GM12878 (cell line): ENCODE data around the gene MRAS. TPM values are rescaled to one million over a fixed set of nuclear protein-coding genes. Genes with fewer than 3 reads are reported as not detected.

Source experiments
- ATAC-seq: fragments of 200-7000 bp; cut with Tn5 transposase; 3 replicates; pipeline ENCODE4 v1.9.1; 2020; ENCODE audit warnings: mild to moderate bottlenecking, moderate library complexity
- BruUV-seq: library from RNA; stranded (reverse); fragments of 400-500 nt; replicated peaks from 2 replicates; lab custom pipeline; 2021; lab: Mats Ljungman, UMichigan
- CTCF ChIA-PET: fragments of 300-600 bp; sonication (Branson Sonifier 250); formaldehyde crosslinking; extraction: SDS; loops from one replicate; lab custom pipeline; 2021; ENCODE audit warnings: inconsistent platforms; lab: Yijun Ruan, JAX
- POLR2A ChIA-PET: fragments of 350-600 bp; formaldehyde crosslinking; extraction: SDS; loops from one replicate; lab custom pipeline; 2021; ENCODE audit warnings: inconsistent platforms; lab: Charles Lee
- RAD21 ChIA-PET: fragments of 300-600 bp; sonication (Branson Sonifier 250); formaldehyde crosslinking; loops from one replicate; lab custom pipeline; 2023; ENCODE audit warnings: antibody characterized with exemption; ENCODE audit not compliant: unreplicated experiment; lab: Charles Lee
- SMC1A ChIA-PET: fragments of 300-600 bp; sonication (Branson Sonifier 250); formaldehyde crosslinking; loops from one replicate; lab custom pipeline; 2023; ENCODE audit not compliant: unreplicated experiment, uncharacterized antibody; lab: Charles Lee
- DNase-seq: peaks from one replicate; pipeline ENCODE4 v3.0.0-alpha.2; 2011; ENCODE audit warnings: low read depth, low spot score
- FAIRE-seq: peaks from 3 replicates; lab custom pipeline; 2011; peaks lifted over from hg19 to GRCh38; lab: Jason Lieb, UNC
- H2AFZ ChIP-seq: 2 replicates; pipeline ENCODE4 v1.6.0; 2011; ENCODE audit warnings: low read depth, low read length, control low read depth; ENCODE audit not compliant: control insufficient read depth
- H3K27ac ChIP-seq: 2 replicates; pipeline ENCODE4 v1.5.1; 2011; ENCODE audit warnings: control low read depth; ENCODE audit not compliant: control insufficient read depth, insufficient read depth
- H3K27me3 ChIP-seq, 2 experiments: replicated peaks in 1 of 2; 2 replicates each; pipeline versions ENCODE4 v1.6.0 to v1.6.1; 2011; ENCODE audit warnings: low read length in 1 of 2; ENCODE audit not compliant: control insufficient read depth in 2 of 2, insufficient read depth in 2 of 2
- H3K36me3 ChIP-seq, 2 experiments: 2 replicates each; pipeline ENCODE4 v1.5.1; 2011; ENCODE audit warnings: low read length in 1 of 2; ENCODE audit not compliant: control insufficient read depth in 2 of 2, insufficient read depth in 2 of 2
- H3K4me1 ChIP-seq: 2 replicates; pipeline ENCODE4 v1.6.1; 2011; ENCODE audit warnings: mild to moderate bottlenecking, low read length, moderate library complexity, mixed read lengths; ENCODE audit not compliant: control insufficient read depth, insufficient read depth
- H3K4me2 ChIP-seq: 2 replicates; pipeline ENCODE4 v1.6.0; 2011; ENCODE audit warnings: control low read depth; ENCODE audit not compliant: control insufficient read depth, insufficient read depth
- H3K4me3 ChIP-seq: fragments of 200-600 bp; sonication (generic); 2 replicates; pipeline ENCODE4 v1.5.1; 2016
- H3K79me2 ChIP-seq: 2 replicates; pipeline ENCODE4 v1.6.0; 2011; ENCODE audit warnings: low read length; ENCODE audit not compliant: control insufficient read depth, insufficient read depth
- H3K9ac ChIP-seq: 2 replicates; pipeline ENCODE4 v1.8.0; 2011; ENCODE audit warnings: low read length, control low read depth, mixed read lengths; ENCODE audit not compliant: control insufficient read depth, insufficient read depth
- H3K9me3 ChIP-seq: replicated peaks from 3 replicates; pipeline ENCODE4 v1.5.1; 2011; ENCODE audit warnings: mild to moderate bottlenecking, low read length; ENCODE audit not compliant: control insufficient read depth, insufficient read depth
- H4K20me1 ChIP-seq: 2 replicates; pipeline ENCODE4 v1.6.0; 2011; ENCODE audit not compliant: control insufficient read depth, insufficient read depth
- ASH2L ChIP-seq: fragments of 300-600, 200-600 bp; sonication (generic); IDR thresholded peaks from 2 replicates; pipeline ENCODE4 v1.6.1; 2017; ENCODE audit warnings: low read depth, mild to moderate bottlenecking, borderline replicate concordance
- BCL3 ChIP-seq: IDR thresholded peaks from 2 replicates; pipeline ENCODE4 v1.6.1; 2011; ENCODE audit warnings: borderline replicate concordance, low read depth, mild to moderate bottlenecking, moderate library complexity, low read length; ENCODE audit not compliant: insufficient read depth, poor library complexity, severe bottlenecking
- BHLHE40 ChIP-seq, 2 experiments: fragments of 450-650 bp in 1 of 2; IDR thresholded peaks; 2 replicates each; pipeline ENCODE4 v1.6.1; 2011 to 2017; ENCODE audit warnings: low read depth in 2 of 2, borderline replicate concordance in 1 of 2, improper control_type of control experiment in 1 of 2, low read length in 1 of 2, mild to moderate bottlenecking in 1 of 2
- HDGF ChIP-seq: fragments of 450-650 bp; IDR thresholded peaks from 2 replicates; pipeline ENCODE4 v1.6.1; 2016; ENCODE audit warnings: antibody characterized with exemption
- IKZF2 ChIP-seq, 2 experiments: fragments of 450-650 bp; IDR thresholded peaks; 2 replicates each; pipeline ENCODE4 v1.6.1; 2017; ENCODE audit warnings: mild to moderate bottlenecking in 2 of 2, moderate library complexity in 2 of 2
- IRF4 ChIP-seq: IDR thresholded peaks from 2 replicates; pipeline ENCODE4 v1.6.1; 2011; ENCODE audit warnings: low read depth, low read length
- JUND ChIP-seq: IDR thresholded peaks from 2 replicates; pipeline ENCODE4 v1.6.1; 2012; ENCODE audit warnings: low read depth, mild to moderate bottlenecking, low read length, improper control_type of control experiment, moderate library complexity
- LARP7 ChIP-seq: fragments of 450-650 bp; IDR thresholded peaks from 2 replicates; pipeline ENCODE4 v1.6.1; 2017; ENCODE audit warnings: mild to moderate bottlenecking
- NFIC ChIP-seq: IDR thresholded peaks from 2 replicates; pipeline ENCODE4 v1.6.1; 2012; ENCODE audit warnings: low read depth, mild to moderate bottlenecking, inconsistent platforms, low read length, moderate library complexity
- NR2C1 ChIP-seq: fragments of 450-650 bp; IDR thresholded peaks from 2 replicates; pipeline ENCODE4 v1.6.1; 2017; ENCODE audit warnings: antibody characterized with exemption, mild to moderate bottlenecking, moderate library complexity
- PAX8 ChIP-seq: fragments of 450-650 bp; IDR thresholded peaks from 2 replicates; pipeline ENCODE4 v1.6.1; 2017; ENCODE audit warnings: mild to moderate bottlenecking, moderate library complexity
- RAD21 ChIP-seq: IDR thresholded peaks from 2 replicates; pipeline ENCODE4 v1.6.1; 2011; ENCODE audit warnings: mild to moderate bottlenecking, low read depth, low read length, moderate library complexity; ENCODE audit not compliant: insufficient read depth
- RB1 ChIP-seq: fragments of 450-650 bp; formaldehyde crosslinking; IDR thresholded peaks from 2 replicates; pipeline ENCODE4 v1.6.1; 2017; ENCODE audit warnings: mild to moderate bottlenecking, borderline replicate concordance
- RBBP5 ChIP-seq: fragments of 200-600 bp; sonication (generic); conservative IDR thresholded peaks from 2 replicates; pipeline ENCODE4 v1.6.1; 2016
- TAF1 ChIP-seq: IDR thresholded peaks from 2 replicates; pipeline ENCODE4 v1.6.1; 2011; ENCODE audit warnings: mild to moderate bottlenecking, low read depth, low read length, borderline replicate concordance
- TARDBP ChIP-seq: IDR thresholded peaks from 2 replicates; pipeline ENCODE4 v1.6.1; 2016; ENCODE audit warnings: borderline replicate concordance
- ZNF24 ChIP-seq: fragments of 450-650 bp; IDR thresholded peaks from 2 replicates; pipeline ENCODE4 v1.6.1; 2017; ENCODE audit warnings: antibody characterized with exemption, mild to moderate bottlenecking
- ZNF592 ChIP-seq: fragments of 450-650 bp; IDR thresholded peaks from 2 replicates; pipeline ENCODE4 v1.6.1; 2017; ENCODE audit warnings: mild to moderate bottlenecking, moderate library complexity
- WGBS: methylation state at CpG from one replicate; pipeline ENCODE4 v1.1.6; 2016; ENCODE audit warnings: low lambda C conversion rate; ENCODE audit not compliant: insufficient replicate concordance, insufficient coverage; ENCODE audit errors: missing lambda C conversion rate; 5-methylcytosine and 5-hydroxymethylcytosine counted together
- in situ Hi-C: fragments of 300-500 bp; cut with MboI; formaldehyde crosslinking; loops from 9 replicates; pipeline ENCODE4 v1.14.3; 2018; ENCODE audit warnings: mixed read lengths
- intact Hi-C: fragments of 100-400 bp; cut with micrococcal nuclease; formaldehyde crosslinking; loops from one replicate; pipeline ENCODE4 v1.14.2; 2022; ENCODE audit not compliant: unreplicated experiment
- polyA plus RNA-seq, 11 experiments: library from polyadenylated mRNA; depleted of rRNA in 4 of 11; unstranded in 6 of 11; stranded (reverse) in 5 of 11; fragments of >200 nt; fragmentation: Nextera tagmentation in 4 of 11; fragmentation: Illumina TruSeq in 1 of 11; extraction: Ambion mirVana in 4 of 11; extraction: Trizol in 1 of 11; gene quantifications; 1 replicate in 1 of 11; 2 replicates in 10 of 11; pipeline versions ENCODE4 v1.2.1 to v1.2.3, GENCODE V29; 2011 to 2016; ENCODE audit warnings: inconsistent platforms in 2 of 11, missing spikeins in 2 of 11, low read depth in 1 of 11
- total RNA-seq, 4 experiments: library from RNA; depleted of rRNA in 3 of 4; stranded (reverse); fragments of >200 nt in 3 of 4; fragmentation: Illumina TruSeq in 1 of 4; extraction: Trizol in 1 of 4; gene quantifications; 2 replicates each; pipeline versions ENCODE4 v1.2.1 to v1.2.3, GENCODE V29; 2013 to 2021

The MRAS gene
- total and polyA plus RNA-seq, 10 of the 15 experiments (the other 5 are each of a cell fraction or from before 2014, with no cell fraction given), result 0.01 to 0.44 (median 0.17) TPM; not detected in 6

- TF ChIP-seq NFIC (no peak), HDGF (no peak), BCL3 (no peak), JUND (no peak), TARDBP (no peak), BHLHE40 (IDR thresholded peaks at IDR 0.05; ENCODE audit: borderline replicate concordance in 1 of 2, low read depth in 2 of 2, low read length in 1 of 2) (no peak)
Observed at GRCh38 chr3:138363322-138363721, 14.9 kb downstream of the MRAS start (continued).

GRCh38 chr3:138364356-138365252, 16.2 kb downstream of the MRAS start:
- WGBS, result 8% methylated on average over 6 of the region's 6 CpGs
- peaks cover 2% of the 10 kb centered on the region; the same call in 1 of the 2 replicates for H4K20me1 ChIP-seq
- no peak overlapping the region for H3K4me2 ChIP-seq
- CTCF ChIA-PET, result no interaction called here
- ATAC-seq, result no peak
- no peak for DNase-seq
- SMC1A ChIA-PET, result no interaction called here
- no peaks in the 10 kb centered on the region for H3K36me3 ChIP-seq
- H3K4me3 ChIP-seq, result no peak overlapping the region
- peaks cover 4 to 12% of the 10 kb centered on the region in 2 experiments for H3K27me3 ChIP-seq
- intact Hi-C loops (no loop called here), in situ Hi-C loops (no loop called here)
- FAIRE-seq, result no peak
- no peak overlapping the region for H3K27ac ChIP-seq
- no peaks in the 10 kb centered on the region; the same call in 1 of the 2 replicates for H3K4me1 ChIP-seq
- POLR2A ChIA-PET, result no interaction called here
- no peak overlapping the region for H3K9ac ChIP-seq
- no peak overlapping the region for H2AFZ ChIP-seq
- no peaks in the 10 kb centered on the region for H3K79me2 ChIP-seq
- no peaks in the 10 kb centered on the region for H3K9me3 ChIP-seq
- BruUV-seq, result no TSS peak
- RAD21 ChIA-PET, result no interaction called here
- no peak for TF ChIP-seq ZNF592
- no peak for TF ChIP-seq IKZF2 (IDR thresholded peaks at IDR 0.05)
- TF ChIP-seq LARP7, result no peak
- TF ChIP-seq ZNF24, result no peak
- TF ChIP-seq PAX8, result no peak
- TF ChIP-seq RBBP5, result no peak
- TF ChIP-seq RAD21, result no peak
- no peak for TF ChIP-seq NR2C1
- TF ChIP-seq IRF4, result no peak
- no peak for TF ChIP-seq ASH2L
- TF ChIP-seq TAF1, result no peak
- no peak for TF ChIP-seq RB1
